Natural killer cell (primary cell): Measurements from ENCODE around the gene ANGPTL5. TPM values are rescaled to one million over a fixed set of nuclear protein-coding genes. Genes with fewer than 3 reads are reported as not detected.

Experiments used
- ATAC-seq, 3 donors: fragments of 150-1000 bp in 2 of 3; fragments of 200-7000 bp in 1 of 3; cut with Tn5 transposase; 1 replicate in 1 of 3; 2 replicates in 2 of 3; pipeline ENCODE4 v1.10.0; 2021; ENCODE audit warnings: mild to moderate bottlenecking in 2 of 3, moderate library complexity in 2 of 3
- DNase-seq, 2 donors: peaks; one replicate each; pipeline versions ENCODE4 v3.0.0 to v3.0.0-alpha.2; 2013 to 2021; ENCODE audit warnings: mixed read lengths in 1 of 2
- H3K27ac ChIP-seq: one replicate; pipeline ENCODE4 v1.5.1; 2013; ENCODE audit warnings: mild to moderate bottlenecking, low read length
- H3K27me3 ChIP-seq: one replicate; pipeline ENCODE4 v1.6.1; 2013; ENCODE audit warnings: low read length; ENCODE audit not compliant: control insufficient read depth, insufficient read depth
- H3K36me3 ChIP-seq: one replicate; pipeline ENCODE4 v1.6.1; 2013; ENCODE audit warnings: low read length; ENCODE audit not compliant: control insufficient read depth, insufficient read depth
- H3K4me1 ChIP-seq: one replicate; pipeline ENCODE4 v1.6.1; 2013; ENCODE audit warnings: low read length; ENCODE audit not compliant: control insufficient read depth, insufficient read depth
- H3K4me3 ChIP-seq: one replicate; pipeline ENCODE4 v1.5.1; 2013; ENCODE audit warnings: low read length
- H3K9me3 ChIP-seq: one replicate; pipeline ENCODE4 v1.6.1; 2013; ENCODE audit warnings: low read length; ENCODE audit not compliant: control insufficient read depth, insufficient read depth
- H3K27ac Mint-ChIP-seq, 2 donors: one replicate each; pipeline ENCODE4 v1.8.0; 2022; ENCODE audit warnings: mild to moderate bottlenecking in 2 of 2, mixed read lengths in 2 of 2, moderate library complexity in 1 of 2
- H3K27me3 Mint-ChIP-seq, 2 donors: one replicate each; pipeline ENCODE4 v1.8.0; 2022; ENCODE audit warnings: low read depth in 2 of 2, mixed read lengths in 2 of 2
- H3K36me3 Mint-ChIP-seq: one replicate; pipeline ENCODE4 v1.8.0; 2022; ENCODE audit warnings: mixed read lengths
- H3K4me1 Mint-ChIP-seq, 2 donors: one replicate each; pipeline ENCODE4 v1.8.0; 2022; ENCODE audit warnings: mixed read lengths in 2 of 2
- H3K4me3 Mint-ChIP-seq: one replicate; pipeline ENCODE4 v1.8.0; 2022; ENCODE audit warnings: mild to moderate bottlenecking, moderate library complexity, mixed read lengths
- H3K9me3 Mint-ChIP-seq, 2 donors: one replicate each; pipeline ENCODE4 v1.8.0; 2022; ENCODE audit warnings: mixed read lengths in 2 of 2
- WGBS: methylation state at CpG from one replicate; pipeline ENCODE4 v1.1.7; 2013; ENCODE audit warnings: missing lambda C conversion rate; ENCODE audit not compliant: insufficient coverage; 5-methylcytosine and 5-hydroxymethylcytosine counted together
- intact Hi-C: fragments of 100-400 bp; cut with micrococcal nuclease; formaldehyde crosslinking; loops from one replicate; pipeline ENCODE4 v1.14.2; 2022
- total RNA-seq, 4 donors: library from RNA; stranded (reverse); fragments of 120-200 nt in 1 of 4; gene quantifications; one replicate each; pipeline versions ENCODE4 v1.2.3 to v1.2.4, GENCODE V29; 2013 to 2022
- TF ChIP-seq, protein P1 (sequence below): fragments of 200-600 bp; IDR thresholded peaks from one replicate; pipeline ENCODE4 v1.8.0; 2022; ENCODE audit warnings: antibody characterized with exemption

Gene ANGPTL5
- total RNA-seq, 3 donors from 2014 or later (not counting 1 experiment from before 2014, with no cell fraction given) = not detected

DNA sequence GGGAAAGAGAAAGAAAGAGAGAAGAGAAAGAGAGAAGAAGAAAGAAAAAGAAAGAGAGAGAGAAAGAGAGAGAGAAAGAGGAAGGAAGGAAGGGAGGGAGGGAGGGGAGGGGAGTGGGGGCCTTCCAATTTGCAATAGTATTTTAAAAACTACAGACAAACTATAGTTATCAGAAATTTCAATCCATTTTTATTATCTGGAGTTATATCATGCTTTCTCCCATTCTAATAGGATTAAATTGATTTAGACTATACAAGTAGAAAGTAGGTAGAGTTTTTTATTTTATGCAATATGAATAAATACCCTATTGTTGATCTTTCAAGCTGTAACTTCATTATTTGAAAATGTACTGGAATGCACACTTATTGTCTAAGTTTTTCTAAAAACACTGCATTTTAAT lies 71.7 kb downstream of the ANGPTL5 start:
- ATAC-seq = no peak
- H3K36me3 Mint-ChIP-seq = no peaks in the 10 kb centered on the region
- intact Hi-C loops = no loop called here

DNA sequence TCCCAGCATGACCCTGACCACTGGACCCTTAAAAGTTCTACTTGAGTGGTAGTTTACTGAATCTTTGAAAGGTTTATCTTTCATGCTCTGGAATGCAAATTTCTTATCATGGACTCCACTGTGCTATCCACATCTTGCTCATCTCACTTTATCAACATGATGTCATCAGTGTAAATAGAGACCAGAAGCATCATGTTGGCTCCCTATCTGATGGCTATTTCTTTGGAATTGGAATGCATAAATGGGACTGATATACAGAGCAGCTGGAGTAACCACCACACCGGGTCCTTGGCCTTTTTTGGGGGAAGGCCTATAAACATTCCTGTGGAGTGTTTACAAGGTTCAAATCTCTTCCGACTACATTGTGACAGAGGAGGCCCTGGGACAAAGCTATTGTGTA lies 75.6 kb downstream of the ANGPTL5 start:
- Histone ChIP-seq H3K4me1 (no peaks in the 10 kb centered on the region), H3K27me3 (no peaks in the 10 kb centered on the region), H3K36me3 (no peaks in the 10 kb centered on the region), H3K27ac (no peak overlapping the region), H3K9me3 (no peaks in the 10 kb centered on the region), H3K4me3 (no peak overlapping the region)
- no peak for ATAC-seq
- Mint-ChIP-seq H3K4me1 (no peaks in the 10 kb centered on the region), H3K4me3 (no peak overlapping the region), H3K27ac (no peak overlapping the region), H3K9me3 (peaks cover 2% of the 10 kb centered on the region in 2 donors), H3K36me3 (no peaks in the 10 kb centered on the region), H3K27me3 (peaks cover 0 to 8% of the 10 kb centered on the region in 2 donors)
- intact Hi-C loops = no loop called here
- 96% methylated on average over 2 of the region's 2 CpGs for WGBS
- TF ChIP-seq, protein P1, sequence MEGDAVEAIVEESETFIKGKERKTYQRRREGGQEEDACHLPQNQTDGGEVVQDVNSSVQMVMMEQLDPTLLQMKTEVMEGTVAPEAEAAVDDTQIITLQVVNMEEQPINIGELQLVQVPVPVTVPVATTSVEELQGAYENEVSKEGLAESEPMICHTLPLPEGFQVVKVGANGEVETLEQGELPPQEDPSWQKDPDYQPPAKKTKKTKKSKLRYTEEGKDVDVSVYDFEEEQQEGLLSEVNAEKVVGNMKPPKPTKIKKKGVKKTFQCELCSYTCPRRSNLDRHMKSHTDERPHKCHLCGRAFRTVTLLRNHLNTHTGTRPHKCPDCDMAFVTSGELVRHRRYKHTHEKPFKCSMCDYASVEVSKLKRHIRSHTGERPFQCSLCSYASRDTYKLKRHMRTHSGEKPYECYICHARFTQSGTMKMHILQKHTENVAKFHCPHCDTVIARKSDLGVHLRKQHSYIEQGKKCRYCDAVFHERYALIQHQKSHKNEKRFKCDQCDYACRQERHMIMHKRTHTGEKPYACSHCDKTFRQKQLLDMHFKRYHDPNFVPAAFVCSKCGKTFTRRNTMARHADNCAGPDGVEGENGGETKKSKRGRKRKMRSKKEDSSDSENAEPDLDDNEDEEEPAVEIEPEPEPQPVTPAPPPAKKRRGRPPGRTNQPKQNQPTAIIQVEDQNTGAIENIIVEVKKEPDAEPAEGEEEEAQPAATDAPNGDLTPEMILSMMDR = no peak
- no peak for DNase-seq

More for the DNA sequence above, 71.7 kb downstream of the ANGPTL5 start:
- peaks cover 0 to 4% of the 10 kb centered on the region in 2 donors for H3K27me3 Mint-ChIP-seq
- no peak overlapping the region for H3K4me3 ChIP-seq
- H3K9me3 Mint-ChIP-seq = peaks cover 0 to under 1% of the 10 kb centered on the region in 2 donors
- H3K4me3 Mint-ChIP-seq = no peak overlapping the region
- H3K4me1 ChIP-seq = no peaks in the 10 kb centered on the region
- H3K9me3 ChIP-seq = no peaks in the 10 kb centered on the region
- DNase-seq = no peak
- no peaks in the 10 kb centered on the region for H3K36me3 ChIP-seq
- no peak overlapping the region for H3K27ac Mint-ChIP-seq
- TF ChIP-seq, protein P1 = no peak
- H3K27ac ChIP-seq = no peak overlapping the region
- no peaks in the 10 kb centered on the region for H3K27me3 ChIP-seq
- no peaks in the 10 kb centered on the region for H3K4me1 Mint-ChIP-seq

Other genes with a start within 250 kb of the ANGPTL5 start
- gene CEP126, start 1.5 kb downstream of the ANGPTL5 start, total RNA-seq = 10 to 100 TPM in 2 of 3 donors, 1 to 10 TPM in 1; 8.5 to 15.7 (median 10.4) TPM
- gene CFAP300, start 130.9 kb upstream of the ANGPTL5 start, total RNA-seq = not detected
- gene YAP1, start 193.9 kb upstream of the ANGPTL5 start, total RNA-seq = not detected